ENCODE measurements around the gene LRRC45. TPM values are rescaled to one million over a fixed set of nuclear protein-coding genes. Genes with fewer than 3 reads are reported as not detected.

The LRRC45 gene
- total and polyA plus RNA-seq, 2 donors (not counting 3 experiments of a cell fraction or from before 2014, with no cell fraction given) = 7.6 to 22.9 TPM

DNA sequence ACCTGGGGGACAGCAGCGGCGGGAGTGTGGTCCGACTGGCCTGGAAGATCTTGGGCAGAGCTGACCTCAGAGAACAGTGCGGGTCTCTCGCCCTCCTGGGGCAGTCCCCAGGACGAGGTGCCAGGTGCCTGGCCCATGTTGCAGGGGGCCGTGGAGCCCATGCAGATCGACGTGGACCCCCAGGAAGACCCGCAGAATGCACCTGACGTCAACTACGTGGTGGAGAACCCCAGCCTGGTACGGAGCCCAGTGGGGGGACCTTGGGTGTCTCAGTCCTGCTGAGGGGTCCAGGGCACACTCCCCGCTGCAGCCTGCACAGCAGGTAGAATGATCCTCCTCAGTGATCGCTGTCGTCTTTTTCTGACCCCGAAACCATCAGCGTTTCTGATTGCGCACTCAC is 30.0 kb downstream of the LRRC45 start:
- no peak overlapping the region for H3K4me3 ChIP-seq (replicated peaks in 1 of 3; ENCODE audit: insufficient read depth in 1 of 3, low read depth in 1 of 3, low read length in 3 of 3)
- H3K9ac ChIP-seq (replicated peaks; ENCODE audit: extremely low read depth, insufficient read depth, low read length) = no peak overlapping the region
- intact Hi-C loops (cut with micrococcal nuclease) (loop anchor here (2.0 kb wide), 1 partner anchor 16 kb away; the partner anchor contains the start of gene DCXR), dilution Hi-C loops (cut with MboI; ENCODE audit: extremely low pct_ligation_motif_present, low sequenced_read_pairs) (no loop called here)
- FAIRE-seq (no peak), DNase-seq (ENCODE audit: low read depth, low spot score) (no peak)
- no peaks in the 10 kb centered on the region for H3K9me3 ChIP-seq (replicated peaks; ENCODE audit: control insufficient read depth, insufficient read depth, low read length)
- H3K4me1 ChIP-seq (ENCODE audit: control insufficient read depth, extremely low read depth, insufficient read depth, low read length) = peaks cover 11% of the 10 kb centered on the region
- ChIA-PET CTCF (interaction anchor here (1.1 kb wide), 1 partner anchor 16 kb away, joined by 3 read pairs; the partner anchor contains the start of gene DCXR), POLR2A (no interaction called here)
- H4K20me1 ChIP-seq (replicated peaks; ENCODE audit: control insufficient read depth, extremely low read depth, insufficient read depth, low read length) = no peaks in the 10 kb centered on the region
- H3K27ac ChIP-seq (ENCODE audit: insufficient read depth, low read depth, low read length) = no peak overlapping the region
- H3K27me3 ChIP-seq (ENCODE audit: control insufficient read depth in 2 of 2, insufficient read depth in 2 of 2, low read length in 2 of 2) = no peaks in the 10 kb centered on the region
- peaks cover 11% of the 10 kb centered on the region for H3K79me2 ChIP-seq (ENCODE audit: control insufficient read depth, insufficient read depth, low read length)
- H3K36me3 ChIP-seq (ENCODE audit: control insufficient read depth in 2 of 2, extremely low read depth in 1 of 2, insufficient read depth in 2 of 2, low read length in 2 of 2) = peaks cover 12 to 37% of the 10 kb centered on the region in 2 experiments
- no TSS peak for BruUV-seq (replicated peaks)
- H3K4me2 ChIP-seq (ENCODE audit: insufficient read depth, low read length) = no peak overlapping the region
- H3K9me1 ChIP-seq (replicated peaks; ENCODE audit: control insufficient read depth, extremely low read depth, insufficient read depth, low read length) = no peaks in the 10 kb centered on the region
- H2AFZ ChIP-seq (ENCODE audit: low read depth, low read length) = no peak overlapping the region
- no peak for TF ChIP-seq FOS (IDR thresholded peaks at IDR 0.05; ENCODE audit: borderline replicate concordance, insufficient read depth, low read length)
- no peak for TF ChIP-seq JUN (IDR thresholded peaks at IDR 0.05; ENCODE audit: borderline replicate concordance, insufficient read depth, insufficient read length, low read depth)
- no peak for TF ChIP-seq MYC (IDR thresholded peaks at IDR 0.05; ENCODE audit: low read depth, low read length)
- TF ChIP-seq POLR2AphosphoS5 (IDR thresholded peaks at IDR 0.05; ENCODE audit: insufficient read depth, low read depth, low read length) = no peak
- TF ChIP-seq, protein P1, sequence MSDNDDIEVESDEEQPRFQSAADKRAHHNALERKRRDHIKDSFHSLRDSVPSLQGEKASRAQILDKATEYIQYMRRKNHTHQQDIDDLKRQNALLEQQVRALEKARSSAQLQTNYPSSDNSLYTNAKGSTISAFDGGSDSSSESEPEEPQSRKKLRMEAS (IDR thresholded peaks at IDR 0.05; ENCODE audit: insufficient read depth, insufficient read length) = no peak
- TF ChIP-seq GATA2 (IDR thresholded peaks at IDR 0.05; ENCODE audit: insufficient read depth, insufficient read length, low read depth, low read length) = no peak
- TF ChIP-seq POLR2A (IDR thresholded peaks at IDR 0.05; ENCODE audit: low read depth, low read length) = no peak
- TF ChIP-seq EZH2 (IDR thresholded peaks at IDR 0.05; ENCODE audit: borderline replicate concordance, low read depth, low read length, severe bottlenecking) = no peak
- TF ChIP-seq, protein P2, sequence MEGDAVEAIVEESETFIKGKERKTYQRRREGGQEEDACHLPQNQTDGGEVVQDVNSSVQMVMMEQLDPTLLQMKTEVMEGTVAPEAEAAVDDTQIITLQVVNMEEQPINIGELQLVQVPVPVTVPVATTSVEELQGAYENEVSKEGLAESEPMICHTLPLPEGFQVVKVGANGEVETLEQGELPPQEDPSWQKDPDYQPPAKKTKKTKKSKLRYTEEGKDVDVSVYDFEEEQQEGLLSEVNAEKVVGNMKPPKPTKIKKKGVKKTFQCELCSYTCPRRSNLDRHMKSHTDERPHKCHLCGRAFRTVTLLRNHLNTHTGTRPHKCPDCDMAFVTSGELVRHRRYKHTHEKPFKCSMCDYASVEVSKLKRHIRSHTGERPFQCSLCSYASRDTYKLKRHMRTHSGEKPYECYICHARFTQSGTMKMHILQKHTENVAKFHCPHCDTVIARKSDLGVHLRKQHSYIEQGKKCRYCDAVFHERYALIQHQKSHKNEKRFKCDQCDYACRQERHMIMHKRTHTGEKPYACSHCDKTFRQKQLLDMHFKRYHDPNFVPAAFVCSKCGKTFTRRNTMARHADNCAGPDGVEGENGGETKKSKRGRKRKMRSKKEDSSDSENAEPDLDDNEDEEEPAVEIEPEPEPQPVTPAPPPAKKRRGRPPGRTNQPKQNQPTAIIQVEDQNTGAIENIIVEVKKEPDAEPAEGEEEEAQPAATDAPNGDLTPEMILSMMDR (IDR thresholded peaks at IDR 0.05; ENCODE audit: extremely low read depth in 1 of 2, insufficient read depth in 1 of 2, low read depth in 1 of 2, low read length in 2 of 2) = no peak

Data from endothelial cell of umbilical vein (primary cell).